Measurements from ENCODE around the gene SLC17A8.

DNA sequence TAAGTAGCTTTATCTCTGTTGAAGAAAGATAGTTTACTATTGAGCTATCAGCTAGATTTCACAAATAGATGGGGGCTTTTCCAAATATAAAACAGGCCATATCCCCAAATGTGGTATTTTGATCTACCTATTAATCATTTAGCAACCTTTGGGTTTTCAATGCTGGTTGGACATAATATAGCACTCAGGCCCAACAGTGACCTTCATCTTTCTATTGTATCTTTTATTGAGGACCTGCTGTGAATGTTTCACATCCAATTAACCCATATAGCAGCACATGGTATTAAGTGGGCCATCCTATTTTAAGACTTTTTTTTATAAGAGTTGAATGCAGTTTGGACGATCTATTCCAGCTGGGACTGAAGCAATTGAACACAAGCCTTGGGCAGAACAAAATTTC lies 106.8 kb downstream of the SLC17A8 start:
- TF ChIP-seq POLR2A (IDR thresholded peaks at IDR 0.05; ENCODE audit: low read depth, low read length) (no peak), TAF1 (IDR thresholded peaks at IDR 0.05; ENCODE audit: low read depth, low read length) (no peak), POLR2AphosphoS5 (IDR thresholded peaks at IDR 0.05; ENCODE audit: low read depth, low read length) (no peak)
